Measurements from ENCODE around the gene CFDP1. TPM values are rescaled to one million over a fixed set of nuclear protein-coding genes. Genes with fewer than 3 reads are reported as not detected.

CFDP1 gene
- total RNA-seq, 1 experiment from 2014 or later, result 32.1 TPM

DNA sequence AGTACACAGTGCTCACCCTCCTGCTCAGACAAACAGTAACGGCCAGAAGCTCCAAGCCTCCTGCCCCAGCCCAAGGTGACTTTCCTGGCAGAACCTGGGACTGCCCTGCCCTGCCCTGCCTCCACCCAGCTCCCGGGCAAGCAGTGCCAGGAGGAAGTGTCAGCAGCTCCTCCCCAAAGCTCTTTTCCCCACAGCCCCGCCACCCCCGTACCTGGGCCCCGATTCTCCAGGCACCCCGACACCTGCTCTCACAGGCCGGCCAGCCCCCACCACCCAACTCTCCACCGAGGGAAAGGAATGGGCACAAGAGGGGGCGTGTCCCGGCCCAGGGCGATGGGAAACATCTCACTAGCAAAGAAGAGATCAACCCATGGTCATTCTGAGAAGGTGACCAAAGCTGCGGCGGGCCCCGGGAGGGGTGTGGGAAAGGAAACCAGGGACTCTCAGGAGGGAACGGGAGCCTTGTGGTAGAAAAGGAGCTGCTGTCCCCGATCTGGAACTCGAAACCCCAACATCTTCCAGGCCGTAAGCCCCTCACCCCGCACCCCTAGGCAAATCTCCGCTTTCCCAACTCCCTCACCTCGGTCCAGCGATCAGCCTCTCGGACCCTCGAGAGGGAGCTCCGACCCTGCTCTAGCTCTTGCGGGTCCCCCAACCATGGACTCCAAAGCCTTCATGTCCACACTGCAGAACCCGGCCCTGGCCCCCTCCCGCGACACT, 183.1 kb downstream of the CFDP1 start:
- peaks cover 65% of the 10 kb centered on the region for H3K4me1 ChIP-seq (ENCODE audit: insufficient read depth, low read length)
- H3K79me2 ChIP-seq (ENCODE audit: low read length), result peaks cover 86% of the 10 kb centered on the region
- peaks cover 19% of the 10 kb centered on the region for H4K20me1 ChIP-seq (ENCODE audit: low read length)
- TF ChIP-seq EZH2phosphoT487 (IDR thresholded peaks at IDR 0.05; ENCODE audit: borderline replicate concordance, low read length), result no peak
- TF ChIP-seq, protein P1, sequence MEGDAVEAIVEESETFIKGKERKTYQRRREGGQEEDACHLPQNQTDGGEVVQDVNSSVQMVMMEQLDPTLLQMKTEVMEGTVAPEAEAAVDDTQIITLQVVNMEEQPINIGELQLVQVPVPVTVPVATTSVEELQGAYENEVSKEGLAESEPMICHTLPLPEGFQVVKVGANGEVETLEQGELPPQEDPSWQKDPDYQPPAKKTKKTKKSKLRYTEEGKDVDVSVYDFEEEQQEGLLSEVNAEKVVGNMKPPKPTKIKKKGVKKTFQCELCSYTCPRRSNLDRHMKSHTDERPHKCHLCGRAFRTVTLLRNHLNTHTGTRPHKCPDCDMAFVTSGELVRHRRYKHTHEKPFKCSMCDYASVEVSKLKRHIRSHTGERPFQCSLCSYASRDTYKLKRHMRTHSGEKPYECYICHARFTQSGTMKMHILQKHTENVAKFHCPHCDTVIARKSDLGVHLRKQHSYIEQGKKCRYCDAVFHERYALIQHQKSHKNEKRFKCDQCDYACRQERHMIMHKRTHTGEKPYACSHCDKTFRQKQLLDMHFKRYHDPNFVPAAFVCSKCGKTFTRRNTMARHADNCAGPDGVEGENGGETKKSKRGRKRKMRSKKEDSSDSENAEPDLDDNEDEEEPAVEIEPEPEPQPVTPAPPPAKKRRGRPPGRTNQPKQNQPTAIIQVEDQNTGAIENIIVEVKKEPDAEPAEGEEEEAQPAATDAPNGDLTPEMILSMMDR (conservative IDR thresholded peaks at IDR 0.05; ENCODE audit: low read depth, low read length), result no peak
- no peak for TF ChIP-seq EZH2 (IDR thresholded peaks at IDR 0.05; ENCODE audit: low read length, unreplicated experiment)
- H3K27me3 ChIP-seq (ENCODE audit: low read length), result no peaks in the 10 kb centered on the region
- H3F3A ChIP-seq (ENCODE audit: low read length, unreplicated experiment), result no peaks in the 10 kb centered on the region
- no peaks in the 10 kb centered on the region for H3K9me2 ChIP-seq (replicated peaks; ENCODE audit: low read length)
- H3K9me3 ChIP-seq (ENCODE audit: low read length), result no peaks in the 10 kb centered on the region
- H2AFZ ChIP-seq (ENCODE audit: low read length), result no peak overlapping the region
- peak overlapping the region; percentile 92 for H3K9ac ChIP-seq (ENCODE audit: low read length)
- peak overlapping the region; percentile 50 for H3K27ac ChIP-seq (ENCODE audit: low read length)
- DNase-seq, result peak; percentile 24
- ChIA-PET CTCF (no interaction called here), POLR2A (ENCODE audit: unreplicated experiment) (interaction anchor here (0.6 to 1.0 kb wide), 3 partner anchors 34 to 55 kb away, joined by 3 to 7 read pairs (median 3); no protein-coding TSS in a partner anchor)
- intact Hi-C loops (cut with micrococcal nuclease), result loop anchor here (5.0 kb wide), 1 partner anchor 137 kb away; no protein-coding TSS in a partner anchor
- peak overlapping the region; percentile 89 for H3K4me3 ChIP-seq (ENCODE audit: low read length)
- H3K4me2 ChIP-seq (ENCODE audit: low read length), result peak overlapping the region; percentile 93
- no peak; the same call in 1 of the 2 replicates for ATAC-seq
- H3K36me3 ChIP-seq (ENCODE audit: low read depth, low read length), result no peaks in the 10 kb centered on the region
- no TSS peak for BruUV-seq (replicated peaks)

DNA sequence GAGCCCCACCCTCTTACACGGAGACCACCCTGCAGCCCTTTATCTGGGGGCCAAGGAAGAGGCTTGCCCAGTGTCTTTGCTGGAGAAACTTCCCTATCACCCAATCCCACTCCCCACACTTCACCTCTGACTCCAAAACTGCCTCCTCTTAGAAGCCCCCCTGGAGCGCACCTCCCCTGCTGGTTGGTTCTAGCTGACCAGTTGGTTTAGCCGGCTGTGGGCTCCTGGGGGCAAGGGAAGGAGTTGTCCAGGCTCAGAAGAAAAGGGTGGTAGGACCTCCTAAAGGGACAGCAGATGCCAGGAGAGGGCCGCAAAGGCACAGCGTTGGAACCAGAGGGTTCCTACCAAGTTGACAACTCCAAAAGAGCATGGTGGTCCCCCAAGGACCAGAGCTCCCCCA, 183.9 kb downstream of the CFDP1 start:
- TF ChIP-seq EZH2 (IDR thresholded peaks at IDR 0.05; ENCODE audit: low read length, unreplicated experiment), result no peak
- TF ChIP-seq, protein P1 (conservative IDR thresholded peaks at IDR 0.05; ENCODE audit: low read depth, low read length), result no peak
- no peak for TF ChIP-seq EZH2phosphoT487 (IDR thresholded peaks at IDR 0.05; ENCODE audit: borderline replicate concordance, low read length)
- DNase-seq, result no peak
- H3K9me3 ChIP-seq (ENCODE audit: low read length), result no peaks in the 10 kb centered on the region
- intact Hi-C loops (cut with micrococcal nuclease), result no loop called here
- ATAC-seq, result no peak
- no peak overlapping the region for H3K27ac ChIP-seq (ENCODE audit: low read length)
- H2AFZ ChIP-seq (ENCODE audit: low read length), result no peak overlapping the region
- ChIA-PET POLR2A (ENCODE audit: unreplicated experiment) (interaction anchor here (0.6 to 1.0 kb wide), 2 partner anchors 33 to 56 kb away, joined by 3 to 7 read pairs; no protein-coding TSS in a partner anchor), CTCF (interaction anchor here (0.5 kb wide), 1 partner anchor 29 kb away, joined by 3 read pairs; no protein-coding TSS in a partner anchor)
- H3K27me3 ChIP-seq (ENCODE audit: low read length), result no peaks in the 10 kb centered on the region
- no TSS peak for BruUV-seq (replicated peaks)
- H3K9me2 ChIP-seq (replicated peaks; ENCODE audit: low read length), result no peaks in the 10 kb centered on the region
- H3F3A ChIP-seq (ENCODE audit: low read length, unreplicated experiment), result no peaks in the 10 kb centered on the region
- H3K4me2 ChIP-seq (ENCODE audit: low read length), result peak overlapping the region; percentile 93
- H3K4me3 ChIP-seq (ENCODE audit: low read length), result peak overlapping the region; percentile 89; the same call in 1 of the 2 replicates
- H3K9ac ChIP-seq (ENCODE audit: low read length), result no peak overlapping the region
- peaks cover 19% of the 10 kb centered on the region for H4K20me1 ChIP-seq (ENCODE audit: low read length)
- H3K4me1 ChIP-seq (ENCODE audit: insufficient read depth, low read length), result peaks cover 65% of the 10 kb centered on the region
- H3K79me2 ChIP-seq (ENCODE audit: low read length), result peaks cover 84% of the 10 kb centered on the region
- H3K36me3 ChIP-seq (ENCODE audit: low read depth, low read length), result no peaks in the 10 kb centered on the region

Data from PC-3 (cell line).